ENCODE results near the gene PYROXD2. TPM values are rescaled to one million over a fixed set of nuclear protein-coding genes. Genes with fewer than 3 reads are reported as not detected.

PYROXD2 gene
- total RNA-seq, 6 experiments from 2014 or later = 3.0 to 25.3 (median 7.1) TPM

DNA sequence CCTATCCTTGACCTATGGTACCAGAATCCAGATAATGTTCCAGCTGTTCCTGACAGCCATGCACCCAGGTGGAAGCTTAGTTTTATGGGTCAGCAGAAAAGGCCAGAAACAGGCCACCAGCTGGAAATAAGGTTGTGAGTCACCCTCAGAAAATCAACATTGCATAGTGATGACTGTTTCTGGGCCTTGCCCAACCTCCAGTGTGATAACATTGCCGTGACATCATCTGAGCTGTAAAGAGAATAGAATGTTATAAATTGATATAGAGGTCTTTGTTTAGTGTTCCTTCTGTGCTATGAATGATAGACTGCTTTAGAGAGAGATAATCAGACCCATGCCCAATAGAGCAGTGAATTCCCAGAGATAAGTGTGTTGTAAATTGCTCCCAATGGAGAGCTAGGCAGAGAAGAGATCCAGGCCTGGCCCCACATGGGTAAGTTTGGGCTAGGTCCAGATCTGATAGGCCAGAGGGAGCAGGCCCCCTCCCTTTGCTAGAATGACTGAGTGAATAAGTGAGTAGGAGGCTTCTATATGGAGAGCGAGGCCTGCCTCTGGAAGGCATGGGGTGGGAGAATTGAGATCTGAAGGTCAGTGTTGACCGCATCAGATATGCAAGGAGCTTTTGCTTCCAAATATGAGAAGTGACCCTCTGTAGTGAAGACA, 46.0 kb upstream of the PYROXD2 start:
- intact Hi-C loops (cut with DNase I) = loop anchor here in 1 of 2 donors (10.0 kb wide), 1 partner anchor 714 kb away; no protein-coding TSS in a partner anchor
- Histone ChIP-seq H3K27me3 (no peaks in the 10 kb centered on the region), H3K4me3 (no peak overlapping the region), H3K36me3 (no peaks in the 10 kb centered on the region), H3K4me1 (no peaks in the 10 kb centered on the region), H3K9me3 (no peaks in the 10 kb centered on the region), H3K27ac (peak overlapping the region in 1 of 3 donors; percentile 59)
- DNase-seq (peak in 1 of 3 donors; percentile 31), ATAC-seq (peak; percentile 74 to 96 (median 84))
- 11% methylated on average over 1 of the region's 3 CpGs for WGBS (ENCODE audit: insufficient coverage, low coverage, low lambda C conversion rate, missing lambda C conversion rate)
- TF ChIP-seq POLR2A (IDR thresholded peaks at IDR 0.05) = no peak
- TF ChIP-seq, protein P1, sequence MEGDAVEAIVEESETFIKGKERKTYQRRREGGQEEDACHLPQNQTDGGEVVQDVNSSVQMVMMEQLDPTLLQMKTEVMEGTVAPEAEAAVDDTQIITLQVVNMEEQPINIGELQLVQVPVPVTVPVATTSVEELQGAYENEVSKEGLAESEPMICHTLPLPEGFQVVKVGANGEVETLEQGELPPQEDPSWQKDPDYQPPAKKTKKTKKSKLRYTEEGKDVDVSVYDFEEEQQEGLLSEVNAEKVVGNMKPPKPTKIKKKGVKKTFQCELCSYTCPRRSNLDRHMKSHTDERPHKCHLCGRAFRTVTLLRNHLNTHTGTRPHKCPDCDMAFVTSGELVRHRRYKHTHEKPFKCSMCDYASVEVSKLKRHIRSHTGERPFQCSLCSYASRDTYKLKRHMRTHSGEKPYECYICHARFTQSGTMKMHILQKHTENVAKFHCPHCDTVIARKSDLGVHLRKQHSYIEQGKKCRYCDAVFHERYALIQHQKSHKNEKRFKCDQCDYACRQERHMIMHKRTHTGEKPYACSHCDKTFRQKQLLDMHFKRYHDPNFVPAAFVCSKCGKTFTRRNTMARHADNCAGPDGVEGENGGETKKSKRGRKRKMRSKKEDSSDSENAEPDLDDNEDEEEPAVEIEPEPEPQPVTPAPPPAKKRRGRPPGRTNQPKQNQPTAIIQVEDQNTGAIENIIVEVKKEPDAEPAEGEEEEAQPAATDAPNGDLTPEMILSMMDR (IDR thresholded peaks at IDR 0.05) = no peak

DNA sequence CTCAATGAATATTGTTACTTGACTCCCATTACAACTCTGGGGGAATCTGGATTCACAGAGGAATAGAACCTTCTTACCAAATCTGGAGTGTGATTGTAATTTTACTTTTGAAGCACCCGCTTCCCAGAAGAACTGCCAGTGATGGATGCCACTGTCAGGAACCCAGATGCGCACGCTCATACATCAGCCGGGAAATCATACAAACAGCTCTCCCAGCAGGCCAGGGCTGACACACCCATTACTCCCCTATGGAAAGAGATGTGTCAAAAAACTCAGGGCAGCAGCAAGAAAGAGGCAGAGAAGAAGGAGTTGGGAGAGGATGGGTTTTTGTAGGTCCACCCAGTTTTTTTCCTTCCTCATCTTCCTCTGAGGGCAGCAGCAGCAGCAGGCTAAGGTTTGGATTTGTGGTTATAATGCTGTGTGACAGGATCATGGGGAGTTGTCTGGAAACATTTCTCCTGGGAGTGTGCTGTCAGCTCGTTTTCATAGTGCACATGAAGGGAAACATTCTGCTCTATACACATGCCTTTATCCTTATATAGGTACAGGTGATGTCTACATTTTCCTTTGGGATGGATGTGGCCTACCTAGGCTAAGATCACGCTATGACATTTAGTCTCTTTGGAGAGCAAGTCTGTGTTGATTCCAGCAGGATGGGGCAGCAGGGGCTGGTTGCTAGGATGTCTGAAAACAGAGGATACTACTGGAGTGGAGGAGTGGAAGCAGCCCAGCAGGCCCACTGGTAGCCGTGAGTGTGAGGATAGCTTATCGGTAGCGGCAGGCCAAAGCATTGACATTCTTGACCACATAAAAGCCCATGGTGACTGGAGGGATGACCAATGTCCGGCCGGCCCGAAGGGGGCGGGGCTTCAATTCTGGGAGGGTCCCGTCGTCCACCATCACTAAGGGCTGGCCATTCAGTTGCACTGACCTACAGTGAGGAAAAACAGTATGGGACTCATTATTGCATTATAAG, 44.1 kb upstream of the PYROXD2 start:
- Histone ChIP-seq H3K36me3 (no peaks in the 10 kb centered on the region), H3K27me3 (no peaks in the 10 kb centered on the region)
- ATAC-seq = no peak

DNA sequence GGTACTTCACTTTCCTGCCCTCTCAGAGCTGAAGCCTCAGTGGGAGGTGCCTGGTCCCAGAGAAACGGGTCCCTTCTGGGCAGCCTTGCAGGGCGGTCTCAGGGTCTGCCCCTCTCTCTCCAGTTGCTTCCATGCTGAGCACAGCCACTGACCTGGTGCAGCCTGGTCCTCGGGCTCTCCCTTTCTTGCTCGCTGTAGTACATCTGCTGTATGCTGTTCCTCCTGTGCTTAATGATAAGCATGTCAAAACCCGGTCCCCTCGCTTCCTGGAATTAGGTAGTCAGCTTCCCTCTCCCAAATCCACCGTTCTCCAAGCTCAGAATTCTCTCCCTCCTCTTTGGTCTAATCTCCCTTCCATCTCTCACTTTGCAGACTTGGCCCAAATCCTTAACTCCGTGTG, 42.7 kb upstream of the PYROXD2 start:
- no peak for ATAC-seq
- no peak overlapping the region for H3K4me3 ChIP-seq
- WGBS (ENCODE audit: insufficient coverage, low coverage, low lambda C conversion rate, missing lambda C conversion rate) = 59% methylated on average over 6 of the region's 8 CpGs
- H3K36me3 ChIP-seq = no peaks in the 10 kb centered on the region
- no peak overlapping the region for H3K27ac ChIP-seq
- no peaks in the 10 kb centered on the region for H3K27me3 ChIP-seq
- intact Hi-C loops (cut with DNase I) = no loop called here
- H3K9me3 ChIP-seq = no peaks in the 10 kb centered on the region
- TF ChIP-seq POLR2A (IDR thresholded peaks at IDR 0.05) = no peak
- TF ChIP-seq, protein P1 (IDR thresholded peaks at IDR 0.05) = no peak
- H3K4me1 ChIP-seq = no peaks in the 10 kb centered on the region
- DNase-seq = no peak

More for the DNA sequence above, 44.1 kb upstream of the PYROXD2 start:
- no peak overlapping the region for H3K27ac ChIP-seq
- TF ChIP-seq, protein P1 (IDR thresholded peaks at IDR 0.05) = no peak
- no peak for TF ChIP-seq POLR2A (IDR thresholded peaks at IDR 0.05)
- WGBS (ENCODE audit: insufficient coverage, low coverage, low lambda C conversion rate, missing lambda C conversion rate) = 77% methylated on average over 6 of the region's 15 CpGs
- H3K4me3 ChIP-seq = no peak overlapping the region
- DNase-seq = no peak
- no peaks in the 10 kb centered on the region for H3K9me3 ChIP-seq
- no peaks in the 10 kb centered on the region for H3K4me1 ChIP-seq
- intact Hi-C loops (cut with DNase I) = no loop called here

DNA sequence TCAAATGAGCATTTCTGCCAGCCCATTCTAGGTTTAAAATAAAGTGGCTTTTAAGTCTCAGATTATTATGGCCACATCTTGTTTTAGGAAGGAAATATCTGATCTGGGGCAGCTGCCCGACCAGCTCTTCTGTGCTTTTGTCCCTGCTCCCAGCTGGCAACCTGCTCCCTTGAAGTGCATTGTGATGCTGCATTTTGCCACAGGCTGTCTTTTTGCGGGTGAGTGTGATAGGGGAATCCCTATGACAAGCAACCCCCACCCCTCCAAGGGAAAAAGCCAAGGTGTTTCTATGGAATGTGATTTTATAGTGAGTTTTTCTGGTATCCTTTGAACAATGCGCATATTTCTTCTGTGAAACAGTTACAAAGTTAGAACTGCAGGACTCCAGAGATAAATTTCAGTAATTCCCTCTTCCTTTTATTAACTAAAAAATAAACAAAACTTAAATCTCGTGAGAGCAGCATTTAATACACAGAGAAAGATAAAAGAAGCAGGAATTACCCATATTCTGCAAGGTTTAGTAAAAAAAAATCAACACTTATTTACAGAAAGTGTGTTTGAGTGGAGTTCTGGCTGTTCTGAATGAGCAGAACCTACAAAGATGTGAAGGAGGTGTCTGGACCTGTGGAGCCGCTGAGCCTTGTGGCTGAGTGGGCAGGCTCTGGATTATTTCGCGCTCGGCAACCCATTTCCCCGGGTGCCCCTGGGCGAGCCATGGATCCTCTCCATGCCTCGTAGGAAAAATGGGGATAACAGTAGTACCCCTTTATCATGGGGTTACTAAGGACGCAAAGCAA, 41.9 kb upstream of the PYROXD2 start:
- H3K4me1 ChIP-seq = no peaks in the 10 kb centered on the region
- intact Hi-C loops (cut with DNase I) = no loop called here
- TF ChIP-seq, protein P1 (IDR thresholded peaks at IDR 0.05) = no peak
- TF ChIP-seq POLR2A (IDR thresholded peaks at IDR 0.05) = no peak
- H3K27me3 ChIP-seq = no peaks in the 10 kb centered on the region
- H3K36me3 ChIP-seq = no peaks in the 10 kb centered on the region
- ATAC-seq = no peak
- H3K4me3 ChIP-seq = no peak overlapping the region
- WGBS (ENCODE audit: insufficient coverage, low coverage, low lambda C conversion rate, missing lambda C conversion rate) = 66% methylated on average over 5 of the region's 12 CpGs
- H3K9me3 ChIP-seq = no peaks in the 10 kb centered on the region
- H3K27ac ChIP-seq = no peak overlapping the region
- no peak for DNase-seq
